AG10803 (cell line): Measurements from ENCODE around the gene NMNAT3.

ENCODE experiments used
- DNase-seq: peaks from one replicate; pipeline ENCODE4 v3.0.0; 2010; ENCODE audit warnings: low read depth
- H3K4me3 ChIP-seq: 2 replicates; pipeline ENCODE4 v1.5.1; 2011; ENCODE audit warnings: mild to moderate bottlenecking, low read length, control low read depth
- TF ChIP-seq, protein P1 (sequence below): conservative IDR thresholded peaks from 2 replicates; pipeline ENCODE4 v1.5.1; 2011; ENCODE audit warnings: mild to moderate bottlenecking, low read length, control low read depth, inconsistent platforms

Gene NMNAT3

DNA sequence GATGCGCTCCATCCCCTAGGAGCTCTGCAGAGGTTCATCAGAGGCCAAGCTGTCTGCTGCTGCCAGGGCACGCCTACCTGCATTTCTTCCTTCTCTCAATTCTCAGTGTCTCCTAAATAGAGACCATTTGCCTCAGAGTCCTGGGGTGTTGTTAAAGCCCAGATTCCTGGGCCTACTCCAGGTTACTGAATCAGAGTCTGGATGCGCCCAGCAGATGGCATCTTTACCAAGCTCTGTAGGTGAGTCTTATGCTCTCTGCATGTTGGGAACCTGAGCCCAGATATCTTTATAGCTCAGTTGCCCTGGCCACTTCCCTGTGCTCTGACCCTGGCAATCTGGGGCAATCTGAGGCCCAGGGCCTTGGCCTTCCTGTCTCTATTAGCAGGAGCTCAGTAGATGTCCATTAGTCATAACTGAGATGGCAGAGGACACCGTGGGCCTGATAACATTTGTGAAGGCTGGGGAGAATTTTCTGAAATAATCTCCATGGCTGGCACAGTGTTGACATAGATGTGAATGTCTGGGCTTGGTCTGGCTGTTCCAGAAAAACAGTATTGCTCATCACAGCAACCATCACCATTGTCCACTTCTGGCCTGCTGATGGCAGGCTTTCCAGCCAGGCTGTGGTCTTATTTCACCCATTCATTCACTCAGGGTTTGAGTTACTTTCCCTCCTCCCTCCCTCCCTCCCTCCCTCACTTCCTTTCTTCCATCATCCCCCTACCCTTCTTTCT lies 125.0 kb downstream of the NMNAT3 start:
- no peak for DNase-seq
- H3K4me3 ChIP-seq: no peak overlapping the region
- TF ChIP-seq, protein P1, sequence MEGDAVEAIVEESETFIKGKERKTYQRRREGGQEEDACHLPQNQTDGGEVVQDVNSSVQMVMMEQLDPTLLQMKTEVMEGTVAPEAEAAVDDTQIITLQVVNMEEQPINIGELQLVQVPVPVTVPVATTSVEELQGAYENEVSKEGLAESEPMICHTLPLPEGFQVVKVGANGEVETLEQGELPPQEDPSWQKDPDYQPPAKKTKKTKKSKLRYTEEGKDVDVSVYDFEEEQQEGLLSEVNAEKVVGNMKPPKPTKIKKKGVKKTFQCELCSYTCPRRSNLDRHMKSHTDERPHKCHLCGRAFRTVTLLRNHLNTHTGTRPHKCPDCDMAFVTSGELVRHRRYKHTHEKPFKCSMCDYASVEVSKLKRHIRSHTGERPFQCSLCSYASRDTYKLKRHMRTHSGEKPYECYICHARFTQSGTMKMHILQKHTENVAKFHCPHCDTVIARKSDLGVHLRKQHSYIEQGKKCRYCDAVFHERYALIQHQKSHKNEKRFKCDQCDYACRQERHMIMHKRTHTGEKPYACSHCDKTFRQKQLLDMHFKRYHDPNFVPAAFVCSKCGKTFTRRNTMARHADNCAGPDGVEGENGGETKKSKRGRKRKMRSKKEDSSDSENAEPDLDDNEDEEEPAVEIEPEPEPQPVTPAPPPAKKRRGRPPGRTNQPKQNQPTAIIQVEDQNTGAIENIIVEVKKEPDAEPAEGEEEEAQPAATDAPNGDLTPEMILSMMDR: no peak

DNA sequence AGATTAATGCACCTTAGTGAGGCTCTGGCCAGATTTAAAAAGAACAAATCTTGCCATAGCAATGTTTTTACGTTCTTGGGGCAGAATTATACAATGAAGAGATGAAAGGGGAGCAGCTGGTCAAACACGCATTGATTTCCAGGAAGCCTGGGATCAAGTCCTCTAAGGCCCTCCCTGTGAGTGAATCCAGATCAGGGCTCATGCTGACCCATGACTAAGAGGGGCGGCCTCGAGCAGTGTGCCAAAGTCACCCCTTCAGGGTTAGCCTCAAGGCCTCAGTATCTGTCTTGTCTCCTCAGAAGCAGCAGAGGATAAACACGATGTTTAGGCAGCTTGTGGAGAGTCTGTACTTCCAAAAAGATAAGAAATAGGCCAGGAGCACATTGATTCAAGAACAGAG lies 129.0 kb downstream of the NMNAT3 start:
- TF ChIP-seq, protein P1: no peak
- H3K4me3 ChIP-seq: no peak overlapping the region
- DNase-seq: no peak

DNA sequence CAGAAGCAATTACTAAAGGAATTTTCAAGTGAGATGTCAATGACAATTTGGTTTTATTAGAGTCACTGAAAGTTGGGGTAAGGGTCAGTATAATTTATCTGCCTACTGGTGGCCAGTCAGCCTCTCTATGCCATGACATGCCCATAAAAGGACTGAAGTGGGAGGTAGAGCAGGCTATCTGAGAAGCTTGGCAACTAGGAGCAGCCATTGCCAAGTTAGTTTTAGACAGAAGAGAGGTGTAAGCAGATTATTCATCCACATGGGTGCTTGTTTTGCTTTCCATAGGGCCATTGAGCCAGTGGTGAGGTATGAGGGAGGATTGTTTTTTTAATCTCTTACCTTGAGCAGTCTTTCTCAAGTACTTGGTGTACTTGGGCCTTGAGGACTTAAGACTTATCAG lies 130.1 kb downstream of the NMNAT3 start:
- H3K4me3 ChIP-seq: no peak overlapping the region
- DNase-seq: no peak
- TF ChIP-seq, protein P1: no peak

DNA sequence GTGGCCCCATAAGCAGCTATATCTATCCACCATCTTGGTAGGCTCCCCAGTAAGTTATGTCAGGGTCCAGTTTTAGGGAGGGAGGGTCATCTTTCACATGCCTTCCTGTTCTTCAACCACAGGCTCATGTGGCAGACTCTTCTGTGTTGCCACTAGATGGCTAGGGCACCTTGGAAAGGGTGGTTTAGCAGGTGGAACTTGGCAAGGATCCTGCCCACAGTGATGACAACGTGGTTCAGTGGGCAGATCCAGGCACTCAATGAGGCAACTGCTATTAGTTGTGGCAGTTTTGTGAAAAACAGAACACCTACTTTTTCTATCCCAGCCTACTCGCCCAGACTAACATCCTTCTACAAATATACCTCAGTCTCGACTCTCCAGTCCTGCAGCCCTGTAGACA lies 131.0 kb downstream of the NMNAT3 start:
- no peak overlapping the region for H3K4me3 ChIP-seq
- no peak for DNase-seq
- TF ChIP-seq, protein P1: no peak

DNA sequence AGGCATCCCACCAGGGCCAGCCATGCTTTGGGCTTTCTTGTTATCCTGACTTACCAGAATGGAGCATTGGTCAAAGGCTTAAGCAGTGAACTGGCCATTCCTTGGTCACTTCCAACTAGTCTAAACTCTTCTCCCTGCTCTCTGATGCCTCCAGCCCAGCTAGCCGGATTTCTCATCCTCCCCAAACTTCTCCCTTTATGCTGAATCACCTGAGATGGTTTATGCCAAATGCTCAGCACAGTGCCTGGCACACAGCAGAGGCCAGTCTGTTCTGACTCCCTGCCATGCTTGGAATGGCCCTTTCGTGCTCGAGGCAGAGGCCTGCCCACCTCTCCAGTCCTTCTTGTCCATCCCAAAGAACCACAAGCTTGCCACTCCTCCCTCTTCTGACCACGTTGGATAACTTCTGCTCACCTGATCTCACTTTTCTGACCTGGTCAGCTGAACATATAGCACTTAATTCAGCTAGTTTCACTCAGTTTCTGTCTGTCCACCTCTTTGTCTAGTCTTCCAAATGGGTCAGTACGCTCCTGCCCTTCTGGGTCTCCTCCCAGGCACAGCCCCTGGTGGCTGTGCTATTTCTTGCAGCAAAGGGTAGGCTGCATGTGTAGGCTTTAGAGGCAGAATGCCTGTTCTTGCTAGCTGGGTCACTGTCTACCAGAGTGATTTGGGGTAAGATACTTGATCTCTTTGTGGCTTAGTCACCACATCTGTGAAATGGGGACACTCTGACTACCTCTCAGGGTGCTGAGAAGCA lies 136.1 kb downstream of the NMNAT3 start:
- H3K4me3 ChIP-seq: no peak overlapping the region
- TF ChIP-seq, protein P1: no peak
- DNase-seq: no peak

DNA sequence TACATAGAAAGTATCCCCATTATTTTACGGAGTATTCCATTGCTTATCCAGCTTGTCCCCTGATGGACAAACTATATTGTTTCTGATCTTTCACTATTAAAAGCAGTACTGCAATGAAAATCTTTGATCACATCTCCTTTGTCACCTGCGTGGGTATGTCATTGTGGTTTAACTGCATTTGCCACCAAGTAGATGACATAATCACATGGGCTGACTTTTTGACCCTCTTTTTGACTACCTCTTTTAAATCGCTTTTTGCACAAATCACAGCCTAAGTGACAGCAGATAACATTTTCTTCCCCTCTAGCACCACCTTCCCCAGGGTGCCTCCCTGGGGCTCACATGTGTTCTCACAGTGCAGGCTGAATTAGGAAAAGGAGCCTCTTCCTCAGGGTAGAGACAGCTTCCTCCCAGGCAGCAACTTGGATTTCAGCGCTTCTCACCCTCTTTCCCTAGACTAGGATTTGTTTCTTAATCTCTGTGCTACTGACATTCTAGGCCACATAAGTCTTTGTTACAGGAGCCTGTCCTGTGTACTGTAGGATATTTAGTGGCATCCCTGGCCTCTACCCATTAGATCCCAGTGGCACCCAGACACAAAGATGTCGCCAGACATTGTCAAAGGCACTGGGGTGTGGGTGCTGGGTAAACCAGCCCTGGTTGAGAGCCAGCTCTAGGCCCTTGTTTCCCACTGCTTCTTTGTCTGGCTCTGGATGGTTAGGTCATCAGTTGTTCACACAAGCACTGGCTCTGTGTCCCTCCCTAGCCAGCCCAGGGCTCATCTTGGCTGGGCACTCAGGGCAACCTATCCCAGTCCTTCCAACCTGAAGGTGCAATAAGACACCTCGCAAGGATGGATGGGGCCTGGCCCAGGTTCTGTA lies 136.9 kb downstream of the NMNAT3 start:
- DNase-seq: no peak
- TF ChIP-seq, protein P1: no peak
- H3K4me3 ChIP-seq: no peak overlapping the region
